ENCODE measurements around the gene ZDHHC17. TPM values are rescaled to one million over a fixed set of nuclear protein-coding genes. Genes with fewer than 3 reads are reported as not detected.

Gene ZDHHC17
- total and polyA plus RNA-seq, 11 donors: 9.4 to 29.6 (median 18.0) TPM

GRCh38 chr12:76836633-76837032 is 72.7 kb downstream of the ZDHHC17 start:
- Histone ChIP-seq H3K36me3 (peaks cover 0 to 42% (median 23%) of the 10 kb centered on the region in 9 donors), H3K27ac (no peak overlapping the region), H3K4me1 (no peaks in the 10 kb centered on the region), H3K9me3 (peaks cover 0 to 12% (median 9%) of the 10 kb centered on the region in 12 donors), H3K27me3 (no peaks in the 10 kb centered on the region), H3K4me3 (no peak overlapping the region)
- DNase-seq: no peak
- intact Hi-C loops (cut with DNase I): no loop called here
- 62 to 82% (median 65%) methylated on average over 3 of the region's 3 CpGs for WGBS, 4 donors
- ATAC-seq: no peak
- TF ChIP-seq, protein P1, sequence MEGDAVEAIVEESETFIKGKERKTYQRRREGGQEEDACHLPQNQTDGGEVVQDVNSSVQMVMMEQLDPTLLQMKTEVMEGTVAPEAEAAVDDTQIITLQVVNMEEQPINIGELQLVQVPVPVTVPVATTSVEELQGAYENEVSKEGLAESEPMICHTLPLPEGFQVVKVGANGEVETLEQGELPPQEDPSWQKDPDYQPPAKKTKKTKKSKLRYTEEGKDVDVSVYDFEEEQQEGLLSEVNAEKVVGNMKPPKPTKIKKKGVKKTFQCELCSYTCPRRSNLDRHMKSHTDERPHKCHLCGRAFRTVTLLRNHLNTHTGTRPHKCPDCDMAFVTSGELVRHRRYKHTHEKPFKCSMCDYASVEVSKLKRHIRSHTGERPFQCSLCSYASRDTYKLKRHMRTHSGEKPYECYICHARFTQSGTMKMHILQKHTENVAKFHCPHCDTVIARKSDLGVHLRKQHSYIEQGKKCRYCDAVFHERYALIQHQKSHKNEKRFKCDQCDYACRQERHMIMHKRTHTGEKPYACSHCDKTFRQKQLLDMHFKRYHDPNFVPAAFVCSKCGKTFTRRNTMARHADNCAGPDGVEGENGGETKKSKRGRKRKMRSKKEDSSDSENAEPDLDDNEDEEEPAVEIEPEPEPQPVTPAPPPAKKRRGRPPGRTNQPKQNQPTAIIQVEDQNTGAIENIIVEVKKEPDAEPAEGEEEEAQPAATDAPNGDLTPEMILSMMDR (IDR thresholded peaks at IDR 0.05): no peak
- TF ChIP-seq POLR2A (IDR thresholded peaks at IDR 0.05): no peak

GRCh38 chr12:76847260-76847659 is 83.3 kb downstream of the ZDHHC17 start:
- no peak for TF ChIP-seq POLR2A (IDR thresholded peaks at IDR 0.05)
- TF ChIP-seq, protein P1 (IDR thresholded peaks at IDR 0.05): no peak
- Histone ChIP-seq H3K27me3 (no peaks in the 10 kb centered on the region), H3K27ac (no peak overlapping the region), H3K4me3 (no peak overlapping the region), H3K9me3 (no peaks in the 10 kb centered on the region), H3K4me1 (no peaks in the 10 kb centered on the region), H3K36me3 (peaks cover 0 to 99% (median 92%) of the 10 kb centered on the region in 9 donors)
- WGBS, 4 donors: 91 to 95% (median 94%) methylated on average over 2 of the region's 2 CpGs
- intact Hi-C loops (cut with DNase I): loop anchor here in 1 of 10 donors (10.0 kb wide), 1 partner anchor 168 kb away; no protein-coding TSS in a partner anchor
- no peak for DNase-seq
- ATAC-seq: no peak

DNA sequence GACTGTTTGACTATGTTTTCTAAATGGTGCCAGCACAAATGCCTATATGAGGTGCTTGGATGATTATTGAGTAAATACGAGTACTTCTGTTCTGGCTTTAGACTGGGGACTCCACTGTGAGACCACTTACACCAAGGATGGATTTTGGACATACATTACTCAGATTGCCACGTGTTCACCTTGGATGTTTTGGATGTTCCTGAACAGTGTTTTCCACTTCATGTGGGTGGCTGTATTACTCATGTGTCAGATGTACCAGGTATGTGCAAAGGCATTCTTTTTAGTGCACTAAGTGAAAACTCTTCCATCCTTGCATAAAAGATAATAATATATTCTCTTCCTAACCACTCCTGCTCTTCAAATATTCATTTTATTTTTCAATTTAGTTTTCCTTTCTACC is 84.2 kb downstream of the ZDHHC17 start:
- no peak for ATAC-seq
- H3K4me3 ChIP-seq: no peak overlapping the region
- peaks cover 0 to 95% (median 84%) of the 10 kb centered on the region in 9 donors for H3K36me3 ChIP-seq
- intact Hi-C loops (cut with DNase I): loop anchor here in 1 of 10 donors (10.0 kb wide), 1 partner anchor 167 kb away; no protein-coding TSS in a partner anchor
- H3K27ac ChIP-seq: no peak overlapping the region
- DNase-seq: no peak
- 93 to 97% (median 94%) methylated on average over 2 of the region's 2 CpGs for WGBS, 4 donors
- no peaks in the 10 kb centered on the region for H3K27me3 ChIP-seq
- no peaks in the 10 kb centered on the region for H3K4me1 ChIP-seq
- TF ChIP-seq POLR2A (IDR thresholded peaks at IDR 0.05): no peak
- TF ChIP-seq, protein P1 (IDR thresholded peaks at IDR 0.05): no peak
- no peaks in the 10 kb centered on the region for H3K9me3 ChIP-seq

- Histone ChIP-seq H3K4me1 (peaks cover 0 to 7% (median 0%) of the 10 kb centered on the region in 12 donors), H3K36me3 (peaks cover 0 to 76% (median 44%) of the 10 kb centered on the region in 9 donors), H3K27me3 (no peaks in the 10 kb centered on the region), H3K4me3 (no peak overlapping the region), H3K27ac (no peak overlapping the region), H3K9me3 (peaks cover 0 to 21% (median 7%) of the 10 kb centered on the region in 12 donors)
- ATAC-seq (no peak), DNase-seq (no peak)
- TF ChIP-seq POLR2A (IDR thresholded peaks at IDR 0.05): no peak
- TF ChIP-seq, protein P1 (IDR thresholded peaks at IDR 0.05): no peak
- WGBS, 4 donors: 96 to 100% (median 98%) methylated on average over 1 of the region's 1 CpG
- intact Hi-C loops (cut with DNase I): no loop called here
Measured at GRCh38 chr12:76852106-76852505, 88.2 kb downstream of the ZDHHC17 start.
